Epidermal melanocyte (primary cell): ENCODE measurements around the gene MMAB.

Experiments
- DNase-seq: peaks from one replicate; pipeline ENCODE4 v3.0.0; 2011; ENCODE audit warnings: low spot score; ENCODE audit not compliant: insufficient read length

The MMAB gene

GRCh38 chr12:109573029-109573913, at the start of gene MMAB, which contains the start of gene MVK:
MMAB (minus strand) TSS chr12:109573504; CDS start chr12:109573480, 24 bp downstream.
MVK (plus strand) TSS chr12:109573794; CDS start chr12:109574823, 1,029 bp downstream.
- peak; percentile 99 for DNase-seq

- DNase-seq: no peak
Measured at GRCh38 chr12:109621901-109622364, 48.6 kb upstream of the MMAB start.

- DNase-seq: peak; percentile 56
Measured at GRCh38 chr12:109621211-109621694, 47.9 kb upstream of the MMAB start.

- no peak for DNase-seq
Measured at GRCh38 chr12:109619002-109619604, 45.8 kb upstream of the MMAB start.

GRCh38 chr12:109618082-109618481, 44.8 kb upstream of the MMAB start:
- DNase-seq: no peak

GRCh38 chr12:109617491-109617890, 44.2 kb upstream of the MMAB start:
- DNase-seq: no peak

GRCh38 chr12:109615556-109616229, 42.4 kb upstream of the MMAB start:
- no peak for DNase-seq

- no peak for DNase-seq
Measured at GRCh38 chr12:109613649-109614455, 40.5 kb upstream of the MMAB start.

GRCh38 chr12:109612975-109613502, 39.7 kb upstream of the MMAB start:
- no peak for DNase-seq

GRCh38 chr12:109612003-109612402, 38.7 kb upstream of the MMAB start:
- DNase-seq: no peak

GRCh38 chr12:109611223-109611622, 37.9 kb upstream of the MMAB start:
- no peak for DNase-seq

- DNase-seq: no peak
Measured at GRCh38 chr12:109610523-109610922, 37.2 kb upstream of the MMAB start.

GRCh38 chr12:109609342-109609741, 36.0 kb upstream of the MMAB start:
- DNase-seq: no peak

- DNase-seq: no peak
Measured at GRCh38 chr12:109608793-109609192, 35.5 kb upstream of the MMAB start.

- no peak for DNase-seq
Measured at GRCh38 chr12:109608270-109608669, 35.0 kb upstream of the MMAB start.

- DNase-seq: no peak
Measured at GRCh38 chr12:109607618-109608017, 34.3 kb upstream of the MMAB start.

GRCh38 chr12:109606320-109607028, 33.2 kb upstream of the MMAB start:
- DNase-seq: no peak

- DNase-seq: no peak
Measured at GRCh38 chr12:109605599-109606228, 32.4 kb upstream of the MMAB start.

- no peak for DNase-seq
Measured at GRCh38 chr12:109605016-109605415, 31.7 kb upstream of the MMAB start.
